Stomach (tissue), 9 donors: ENCODE results near the gene CDH8. TPM values are rescaled to one million over a fixed set of nuclear protein-coding genes. Genes with fewer than 3 reads are reported as not detected.

Experiments used
- DNase-seq, 2 donors: peaks; one replicate each; pipeline versions ENCODE4 v3.0.0 to v3.0.0-alpha.2; 2013 to 2019
- H3K27ac ChIP-seq, 5 donors: fragments of 200-600 bp in 4 of 5; sonication (generic) in 4 of 5; one replicate each; pipeline ENCODE4 v1.5.1; 2013 to 2019; ENCODE audit warnings: mild to moderate bottlenecking in 1 of 5, moderate library complexity in 1 of 5
- H3K27me3 ChIP-seq, 3 donors: fragments of 200-600 bp; sonication (generic); one replicate each; pipeline ENCODE4 v1.5.1; 2017 to 2019; ENCODE audit warnings: mixed run types in 1 of 3
- H3K36me3 ChIP-seq, 4 donors: fragments of 200-600 bp; sonication (generic); 1 replicate in 3 of 4; 2 replicates in 1 of 4; pipeline ENCODE4 v1.5.1; 2016 to 2019
- H3K4me1 ChIP-seq, 4 donors: fragments of 200-600 bp; sonication (generic); one replicate each; pipeline ENCODE4 v1.5.1; 2016 to 2019
- H3K4me3 ChIP-seq, 4 donors: fragments of 200-600 bp; sonication (generic) in 3 of 4; one replicate each; pipeline ENCODE4 v1.5.1; 2016 to 2019; ENCODE audit warnings: mild to moderate bottlenecking in 1 of 4
- H3K9me3 ChIP-seq, 4 donors: fragments of 200-600 bp; sonication (generic); one replicate each; pipeline ENCODE4 v1.5.1; 2016 to 2019
- CTCF ChIP-seq, 7 experiments: fragments of 450-650 bp in 4 of 7; fragments of 200-600 bp in 3 of 7; sonication (generic) in 3 of 7; IDR thresholded peaks; one replicate each; pipeline ENCODE4 v1.5.1; 2016 to 2019; ENCODE audit warnings: antibody characterized with exemption in 7 of 7, control low read depth in 2 of 7, mild to moderate bottlenecking in 1 of 7
- EP300 ChIP-seq: sonication (generic); formaldehyde crosslinking; IDR thresholded peaks from one replicate; pipeline ENCODE4 v1.6.1; 2017; ENCODE audit warnings: antibody characterized with exemption
- POLR2A ChIP-seq, 4 donors: fragments of 450-650 bp; IDR thresholded peaks; one replicate each; pipeline ENCODE4 v1.6.1; 2016; ENCODE audit warnings: antibody characterized with exemption in 4 of 4, control low read depth in 2 of 4, mild to moderate bottlenecking in 1 of 4, moderate library complexity in 1 of 4
- POLR2AphosphoS5 ChIP-seq, 3 donors: sonication (generic); formaldehyde crosslinking; IDR thresholded peaks; one replicate each; pipeline ENCODE4 v1.6.1; 2016; ENCODE audit warnings: antibody characterized with exemption in 3 of 3
- WGBS, 5 donors: extraction: QIAGEN DNeasy Blood & Tissue Kit in 3 of 5; methylation state at CpG; one replicate each; pipeline versions ENCODE4 v1.1.5 to v1.1.7; 2013 to 2018; 5-methylcytosine and 5-hydroxymethylcytosine counted together
- intact Hi-C: fragments of 100-400 bp; cut with DNase I; formaldehyde crosslinking; loops from one replicate; pipeline ENCODE4 v1.15.1; 2023; ENCODE audit warnings: low total_unique reads
- polyA plus RNA-seq, 3 donors: library from polyadenylated mRNA; stranded (reverse); fragments of 200-250 nt; gene quantifications; one replicate each; pipeline ENCODE4 v1.2.3, GENCODE V29; 2013
- total RNA-seq, 5 donors: library from RNA; depleted of rRNA; stranded (reverse); fragments of >200 nt; gene quantifications; one replicate each; pipeline versions ENCODE4 v1.1.0 to v1.2.3, GENCODE V29; 2014 to 2016
- donor health status: healthy with polysubstance abuse.
- donor health status: Bipolar disorder and iron deficiency.
- donor health status: healthy.

The CDH8 gene
- total and polyA plus RNA-seq, 8 donors: 0.13 to 6.4 TPM; not detected in 6

GRCh38 chr16:61877436-61877835 is 158.8 kb downstream of the CDH8 start:
- no peak for DNase-seq
- intact Hi-C loops: no loop called here
- Histone ChIP-seq H3K4me1 (no peaks in the 10 kb centered on the region), H3K36me3 (no peaks in the 10 kb centered on the region), H3K4me3 (no peak overlapping the region), H3K27ac (no peak overlapping the region), H3K9me3 (peaks cover 0 to 4% (median 0%) of the 10 kb centered on the region in 4 donors), H3K27me3 (no peaks in the 10 kb centered on the region)
- 55 to 100% (median 83%) methylated on average over 1 of the region's 1 CpG for WGBS, 5 donors
- TF ChIP-seq EP300 (no peak), POLR2AphosphoS5 (IDR thresholded peaks at IDR 0.05) (no peak), POLR2A (IDR thresholded peaks at IDR 0.05) (no peak), CTCF (IDR thresholded peaks at IDR 0.05) (no peak)

- Histone ChIP-seq H3K27ac (no peak overlapping the region), H3K27me3 (no peaks in the 10 kb centered on the region)
- intact Hi-C loops: no loop called here
Observed at GRCh38 chr16:61872778-61873119, 163.5 kb downstream of the CDH8 start.

GRCh38 chr16:61871837-61872777 is 164.1 kb downstream of the CDH8 start:
- H3K9me3 ChIP-seq: peaks cover 0 to 4% (median 0%) of the 10 kb centered on the region in 4 donors
- H3K27ac ChIP-seq: no peak overlapping the region
- H3K36me3 ChIP-seq: no peaks in the 10 kb centered on the region
- 61 to 76% (median 69%) methylated on average over 6 of the region's 6 CpGs for WGBS, 5 donors
- H3K4me1 ChIP-seq: no peaks in the 10 kb centered on the region
- TF ChIP-seq POLR2A (IDR thresholded peaks at IDR 0.05) (no peak), EP300 (no peak), CTCF (IDR thresholded peaks at IDR 0.05) (no peak), POLR2AphosphoS5 (IDR thresholded peaks at IDR 0.05) (no peak)
- intact Hi-C loops: no loop called here
- DNase-seq: no peak
- H3K4me3 ChIP-seq: no peak overlapping the region
- H3K27me3 ChIP-seq: no peaks in the 10 kb centered on the region

More at GRCh38 chr16:61872778-61873119, 163.5 kb downstream of the CDH8 start:
- DNase-seq: no peak
- H3K4me1 ChIP-seq: no peaks in the 10 kb centered on the region
- peaks cover 0 to 4% (median 0%) of the 10 kb centered on the region in 4 donors for H3K9me3 ChIP-seq
- TF ChIP-seq POLR2A (IDR thresholded peaks at IDR 0.05): no peak
- no peak for TF ChIP-seq POLR2AphosphoS5 (IDR thresholded peaks at IDR 0.05)
- no peak for TF ChIP-seq CTCF (IDR thresholded peaks at IDR 0.05)
- TF ChIP-seq EP300: no peak
- H3K36me3 ChIP-seq: no peaks in the 10 kb centered on the region
- H3K4me3 ChIP-seq: no peak overlapping the region

- no peaks in the 10 kb centered on the region for H3K4me1 ChIP-seq
- no peaks in the 10 kb centered on the region for H3K27me3 ChIP-seq
- 63 to 80% (median 78%) methylated on average over 6 of the region's 6 CpGs for WGBS, 5 donors
- DNase-seq: no peak
- H3K4me3 ChIP-seq: no peak overlapping the region
- intact Hi-C loops: no loop called here
- TF ChIP-seq CTCF (IDR thresholded peaks at IDR 0.05): no peak
- no peak for TF ChIP-seq POLR2A (IDR thresholded peaks at IDR 0.05)
- no peak for TF ChIP-seq POLR2AphosphoS5 (IDR thresholded peaks at IDR 0.05)
- no peak for TF ChIP-seq EP300
- no peaks in the 10 kb centered on the region for H3K36me3 ChIP-seq
- no peak overlapping the region for H3K27ac ChIP-seq
- H3K9me3 ChIP-seq: peaks cover 0 to 12% (median 4%) of the 10 kb centered on the region in 4 donors
Observed at GRCh38 chr16:61862221-61863155, 173.8 kb downstream of the CDH8 start.
